ACC112 (cell line): Measurements from ENCODE around the gene MYO18A.

Source experiments
- H2AFZ ChIP-seq: fragments of 200-600 bp; sonication (generic); one replicate; pipeline ENCODE4 v1.6.0; 2017; ENCODE audit warnings: antibody characterized with exemption, low read length; ENCODE audit not compliant: unreplicated experiment
- H3K27ac ChIP-seq: fragments of 200-600 bp; sonication (generic); 2 replicates; pipeline ENCODE4 v1.5.1; 2014; ENCODE audit warnings: low read depth, mild to moderate bottlenecking, antibody characterized with exemption, low read length, moderate library complexity
- H3K27me3 ChIP-seq: fragments of 200-600 bp; sonication (generic); 2 replicates; pipeline ENCODE4 v1.6.1; 2014; ENCODE audit warnings: mild to moderate bottlenecking, antibody characterized with exemption, low read length, moderate library complexity, mixed read lengths; ENCODE audit not compliant: insufficient read depth
- H3K36me3 ChIP-seq: fragments of 200-600 bp; sonication (generic); 2 replicates; pipeline ENCODE4 v1.6.1; 2016; ENCODE audit warnings: mild to moderate bottlenecking, antibody characterized with exemption, low read length, moderate library complexity, mixed read lengths; ENCODE audit not compliant: insufficient read depth
- H3K4me1 ChIP-seq: fragments of 200-600 bp; sonication (generic); one replicate; pipeline ENCODE4 v1.6.1; 2016; ENCODE audit warnings: low read length, mixed read lengths; ENCODE audit not compliant: insufficient read depth, unreplicated experiment, control insufficient read depth
- H3K4me3 ChIP-seq: fragments of 200-600 bp; sonication (generic); 2 replicates; pipeline ENCODE4 v1.5.1; 2014; ENCODE audit warnings: mild to moderate bottlenecking, low read depth, low read length
- H3K79me2 ChIP-seq: fragments of 200-600 bp; sonication (generic); one replicate; pipeline ENCODE4 v1.6.0; 2016; ENCODE audit warnings: low read length; ENCODE audit not compliant: control insufficient read depth, unreplicated experiment, insufficient read depth

The MYO18A gene

DNA sequence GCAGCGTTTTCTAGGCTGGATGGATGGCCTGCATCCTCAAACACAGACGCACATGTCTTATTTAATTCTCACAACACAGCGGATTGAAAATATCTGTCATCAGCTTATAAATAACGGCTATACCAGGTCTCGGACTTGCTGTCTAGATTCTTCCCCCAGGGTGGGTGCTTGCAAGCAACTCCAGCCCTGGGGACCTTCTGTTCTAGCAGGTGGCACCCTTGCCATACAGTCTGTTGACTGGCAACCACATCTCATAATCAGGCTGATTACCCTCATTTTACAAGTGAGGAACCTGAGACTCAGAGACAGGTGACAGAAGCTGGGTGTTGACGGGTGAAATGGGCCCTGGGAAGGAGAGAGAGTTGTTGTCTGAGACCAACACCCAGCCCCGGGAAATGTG is 158.1 kb downstream of the MYO18A start:
- Histone ChIP-seq H3K4me1 (no peaks in the 10 kb centered on the region), H3K36me3 (no peaks in the 10 kb centered on the region), H3K27me3 (peaks cover 96% of the 10 kb centered on the region), H3K4me3 (no peak overlapping the region), H3K27ac (no peak overlapping the region), H3K79me2 (no peaks in the 10 kb centered on the region), H2AFZ (no peak overlapping the region)

DNA sequence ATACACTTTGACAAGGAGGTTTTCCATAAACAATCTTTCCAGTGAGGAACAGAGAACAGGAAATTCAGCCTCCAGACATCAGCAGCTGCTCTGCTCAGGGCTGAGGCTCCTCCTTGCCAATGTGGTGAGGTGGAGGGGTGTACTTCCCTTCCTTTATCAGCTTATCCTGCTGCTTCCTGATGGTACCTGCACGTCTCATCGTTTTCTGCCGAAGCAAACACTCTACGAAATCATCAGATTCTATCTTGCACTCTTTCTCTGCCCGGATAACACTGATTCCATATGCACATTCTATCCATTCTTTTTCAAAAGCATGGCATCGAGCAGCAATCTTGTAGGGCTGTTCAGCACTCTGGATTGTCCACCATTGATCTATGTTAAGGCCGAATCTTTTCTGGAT is 159.0 kb downstream of the MYO18A start:
- no peak overlapping the region for H3K27ac ChIP-seq
- no peaks in the 10 kb centered on the region for H3K79me2 ChIP-seq
- peaks cover 97% of the 10 kb centered on the region for H3K27me3 ChIP-seq
- H3K36me3 ChIP-seq, result no peaks in the 10 kb centered on the region
- no peak overlapping the region for H3K4me3 ChIP-seq
- no peak overlapping the region for H2AFZ ChIP-seq
- H3K4me1 ChIP-seq, result no peaks in the 10 kb centered on the region
